ENCODE data around the gene LCN15. TPM values are rescaled to one million over a fixed set of nuclear protein-coding genes. Genes with fewer than 3 reads are reported as not detected.

Gene LCN15
- polyA plus RNA-seq, 1 experiment = not detected

GRCh38 chr9:136784997-136785361, 20.7 kb upstream of the LCN15 start:
- Histone ChIP-seq H3K27me3 (ENCODE audit: control insufficient read depth, insufficient read depth, low read length) (no peaks in the 10 kb centered on the region), H3K4me3 (ENCODE audit: low read depth, low read length) (no peak overlapping the region), H3K36me3 (ENCODE audit: control insufficient read depth, insufficient read depth, low read length) (no peaks in the 10 kb centered on the region)
- CTCF ChIA-PET = interaction anchor here (1.2 to 6.8 kb wide), 3 partner anchors 57 to 283 kb away, joined by 3 to 52 read pairs (median 7); partner anchors contain the start of gene AJM1
- POLR2A ChIA-PET = no interaction called here
- no peak for TF ChIP-seq CTCF (IDR thresholded peaks at IDR 0.05; ENCODE audit: insufficient read depth, low read depth, low read length)
- no peak for DNase-seq (ENCODE audit: low read depth)

GRCh38 chr9:136784249-136784996, 20.1 kb upstream of the LCN15 start:
- ChIA-PET CTCF (interaction anchor here (6.8 kb wide), 1 partner anchor 252 kb away, joined by 52 read pairs; no protein-coding TSS in a partner anchor), POLR2A (no interaction called here)
- no peak overlapping the region for H3K4me3 ChIP-seq (ENCODE audit: low read depth, low read length)
- H3K27me3 ChIP-seq (ENCODE audit: control insufficient read depth, insufficient read depth, low read length) = no peaks in the 10 kb centered on the region
- H3K36me3 ChIP-seq (ENCODE audit: control insufficient read depth, insufficient read depth, low read length) = no peaks in the 10 kb centered on the region
- no peak for DNase-seq (ENCODE audit: low read depth)
- TF ChIP-seq CTCF (IDR thresholded peaks at IDR 0.05; ENCODE audit: insufficient read depth, low read depth, low read length) = peak; percentile 22

- H3K4me3 ChIP-seq (ENCODE audit: low read depth, low read length) = no peak overlapping the region
- ChIA-PET CTCF (interaction anchor here (0.7 to 6.8 kb wide), 4 partner anchors 13 to 406 kb away, joined by 3 to 52 read pairs (median 4); partner anchors contain the start of genes ANAPC2 and SSNA1), POLR2A (no interaction called here)
Measured at GRCh38 chr9:136782452-136782851, 18.1 kb upstream of the LCN15 start.

GRCh38 chr9:136779808-136780207, 15.5 kb upstream of the LCN15 start:
- ChIA-PET CTCF (interaction anchor here (0.6 to 4.2 kb wide), 7 partner anchors 8 to 250 kb away, joined by 3 to 24 read pairs (median 4); partner anchors contain the start of gene TMEM141), POLR2A (no interaction called here)
- no peak for DNase-seq (ENCODE audit: low read depth)

More at GRCh38 chr9:136782452-136782851, 18.1 kb upstream of the LCN15 start:
- DNase-seq (ENCODE audit: low read depth) = no peak
- H3K27me3 ChIP-seq (ENCODE audit: control insufficient read depth, insufficient read depth, low read length) = peaks cover 9% of the 10 kb centered on the region
- H3K36me3 ChIP-seq (ENCODE audit: control insufficient read depth, insufficient read depth, low read length) = no peaks in the 10 kb centered on the region
- TF ChIP-seq CTCF (IDR thresholded peaks at IDR 0.05; ENCODE audit: insufficient read depth, low read depth, low read length) = no peak

More at GRCh38 chr9:136779808-136780207, 15.5 kb upstream of the LCN15 start:
- Histone ChIP-seq H3K4me3 (ENCODE audit: low read depth, low read length) (no peak overlapping the region), H3K36me3 (ENCODE audit: control insufficient read depth, insufficient read depth, low read length) (no peaks in the 10 kb centered on the region), H3K27me3 (ENCODE audit: control insufficient read depth, insufficient read depth, low read length) (peaks cover 11% of the 10 kb centered on the region)
- 0 out of 2 replicates have a peak, but pooled peaks have one; percentile 8 for TF ChIP-seq CTCF (IDR thresholded peaks at IDR 0.05; ENCODE audit: insufficient read depth, low read depth, low read length)

Measured in BJ (cell line).